HG02840 (cell line): ENCODE measurements around the gene SCGB1A1.

ENCODE experiments used
- ATAC-seq: cut with Tn5 transposase; IDR thresholded peaks from one replicate; pipeline ENCODE4 v1.9.1; 2021; ENCODE audit warnings: mild to moderate bottlenecking, moderate library complexity, moderate number of reproducible peaks; ENCODE audit not compliant: unreplicated experiment, low FRiP score

The SCGB1A1 gene

GRCh38 chr11:62395885-62396551 lies 22.8 kb upstream of the SCGB1A1 start:
- ATAC-seq, result no peak

- no peak for ATAC-seq
Observed at GRCh38 chr11:62398011-62398994, 20.5 kb upstream of the SCGB1A1 start.

- no peak for ATAC-seq
Observed at GRCh38 chr11:62399172-62399877, 19.5 kb upstream of the SCGB1A1 start.

GRCh38 chr11:62399878-62400266 lies 19.0 kb upstream of the SCGB1A1 start:
- no peak for ATAC-seq

GRCh38 chr11:62400281-62400680 lies 18.6 kb upstream of the SCGB1A1 start:
- no peak for ATAC-seq

- ATAC-seq, result no peak
Observed at GRCh38 chr11:62400760-62401159, 18.1 kb upstream of the SCGB1A1 start.

GRCh38 chr11:62401356-62401755 lies 17.5 kb upstream of the SCGB1A1 start:
- no peak for ATAC-seq

- no peak for ATAC-seq
Observed at GRCh38 chr11:62401811-62402210, 17.0 kb upstream of the SCGB1A1 start.

GRCh38 chr11:62402226-62402959 lies 16.4 kb upstream of the SCGB1A1 start:
- no peak for ATAC-seq

- no peak for ATAC-seq
Observed at GRCh38 chr11:62402960-62403730, 15.7 kb upstream of the SCGB1A1 start.

- no peak for ATAC-seq
Observed at GRCh38 chr11:62404435-62404834, 14.4 kb upstream of the SCGB1A1 start.

- no peak for ATAC-seq
Observed at GRCh38 chr11:62404901-62405300, 13.9 kb upstream of the SCGB1A1 start.

GRCh38 chr11:62406034-62406433 lies 12.8 kb upstream of the SCGB1A1 start:
- no peak for ATAC-seq

- no peak for ATAC-seq
Observed at GRCh38 chr11:62409831-62410230, 9.0 kb upstream of the SCGB1A1 start.

GRCh38 chr11:62410972-62411371 lies 7.9 kb upstream of the SCGB1A1 start:
- no peak for ATAC-seq

GRCh38 chr11:62411524-62411923 lies 7.3 kb upstream of the SCGB1A1 start:
- ATAC-seq, result no peak

- ATAC-seq, result no peak
Observed at GRCh38 chr11:62413060-62413696, 5.7 kb upstream of the SCGB1A1 start.

GRCh38 chr11:62416596-62416995 lies 2.2 kb upstream of the SCGB1A1 start:
- no peak for ATAC-seq

- ATAC-seq, result no peak
Observed at GRCh38 chr11:62418136-62418535, 697 bp upstream of the SCGB1A1 start.
